Activated CD4-positive, alpha-beta T cell treated with anti-CD3 and anti-CD28 coated beads, Interleukin-2, amount 10 ng/mL, durations not matched to agents 24 days and 14 days (primary cell): Measurements from ENCODE around the gene MYG1. TPM values are rescaled to one million over a fixed set of nuclear protein-coding genes. Genes with fewer than 3 reads are reported as not detected.
"Not testable (repeated sequence)": the region's sequence is repeated elsewhere in the genome, so short reads cannot be mapped to it uniquely, and the experiment has no call there.

ENCODE experiments used
- DNase-seq: peaks from one replicate; pipeline ENCODE4 v3.0.0; 2022
- H3K27ac Mint-ChIP-seq: one replicate; pipeline ENCODE4 v1.8.0; 2022; ENCODE audit warnings: mild to moderate bottlenecking, mixed read lengths
- H3K27me3 Mint-ChIP-seq: one replicate; pipeline ENCODE4 v1.8.0; 2022; ENCODE audit warnings: mixed read lengths
- H3K36me3 Mint-ChIP-seq: one replicate; pipeline ENCODE4 v1.8.0; 2022; ENCODE audit warnings: low read depth, mild to moderate bottlenecking, mixed read lengths
- H3K4me1 Mint-ChIP-seq: one replicate; pipeline ENCODE4 v1.8.0; 2021; ENCODE audit warnings: mixed read lengths
- H3K4me3 Mint-ChIP-seq: one replicate; pipeline ENCODE4 v1.8.0; 2022; ENCODE audit warnings: mild to moderate bottlenecking, moderate library complexity, mixed read lengths
- H3K9me3 Mint-ChIP-seq: one replicate; pipeline ENCODE4 v1.8.0; 2021; ENCODE audit warnings: mixed read lengths
- intact Hi-C: fragments of 100-400 bp; cut with micrococcal nuclease; formaldehyde crosslinking; loops from one replicate; pipeline ENCODE4 v1.15.1; 2023
- total RNA-seq: library from RNA; stranded (reverse); gene quantifications from 2 replicates; pipeline ENCODE4 v1.2.3, GENCODE V29; 2022

MYG1 gene
- total RNA-seq, 1 donor from 2014 or later = 108 TPM

- no peak for DNase-seq
- Mint-ChIP-seq H3K4me3 (peak overlapping the region; percentile 67), H3K36me3 (no peaks in the 10 kb centered on the region), H3K9me3 (no peaks in the 10 kb centered on the region), H3K27ac (peak overlapping the region; percentile 71), H3K27me3 (peaks cover 13% of the 10 kb centered on the region), H3K4me1 (peaks cover 21% of the 10 kb centered on the region)
- intact Hi-C loops = no loop called here
Measured at GRCh38 chr12:53326460-53327185, 27.1 kb downstream of the MYG1 start.

GRCh38 chr12:53327435-53328042 lies 28.0 kb downstream of the MYG1 start:
- Mint-ChIP-seq H3K4me1 (peaks cover 20% of the 10 kb centered on the region), H3K27me3 (peaks cover 20% of the 10 kb centered on the region), H3K27ac (no peak overlapping the region), H3K9me3 (no peaks in the 10 kb centered on the region), H3K36me3 (no peaks in the 10 kb centered on the region), H3K4me3 (no peak overlapping the region)
- intact Hi-C loops = no loop called here
- no peak for DNase-seq

GRCh38 chr12:53328043-53328435 lies 28.5 kb downstream of the MYG1 start:
- no peak for DNase-seq
- intact Hi-C loops = no loop called here
- peaks cover 19% of the 10 kb centered on the region for H3K4me1 Mint-ChIP-seq
- H3K27ac Mint-ChIP-seq = no peak overlapping the region
- H3K9me3 Mint-ChIP-seq = no peaks in the 10 kb centered on the region
- H3K36me3 Mint-ChIP-seq = no peaks in the 10 kb centered on the region
- peaks cover 20% of the 10 kb centered on the region for H3K27me3 Mint-ChIP-seq
- H3K4me3 Mint-ChIP-seq = no peak overlapping the region

- H3K27ac Mint-ChIP-seq = no peak overlapping the region
- no peak overlapping the region for H3K4me3 Mint-ChIP-seq
Measured at GRCh38 chr12:53330671-53331070, 31.2 kb downstream of the MYG1 start.

GRCh38 chr12:53332339-53332738 lies 32.8 kb downstream of the MYG1 start:
- H3K4me1 Mint-ChIP-seq, DNase-seq, H3K9me3 Mint-ChIP-seq, H3K27ac Mint-ChIP-seq, intact Hi-C loops, H3K36me3 Mint-ChIP-seq, H3K4me3 Mint-ChIP-seq: not testable (repeated sequence)
- peaks cover 45% of the 10 kb centered on the region for H3K27me3 Mint-ChIP-seq

More at GRCh38 chr12:53330671-53331070, 31.2 kb downstream of the MYG1 start:
- no peak for DNase-seq
- H3K27me3 Mint-ChIP-seq = peaks cover 34% of the 10 kb centered on the region
- no peaks in the 10 kb centered on the region for H3K9me3 Mint-ChIP-seq
- H3K36me3 Mint-ChIP-seq = no peaks in the 10 kb centered on the region
- peaks cover 6% of the 10 kb centered on the region for H3K4me1 Mint-ChIP-seq
- intact Hi-C loops = no loop called here

- Mint-ChIP-seq H3K4me1 (peaks cover 12% of the 10 kb centered on the region), H3K36me3 (no peaks in the 10 kb centered on the region), H3K9me3 (no peaks in the 10 kb centered on the region), H3K27me3 (peaks cover 45% of the 10 kb centered on the region), H3K27ac (no peak overlapping the region), H3K4me3 (no peak overlapping the region)
- intact Hi-C loops = no loop called here
- no peak for DNase-seq
Measured at GRCh38 chr12:53332744-53333143, 33.2 kb downstream of the MYG1 start.

GRCh38 chr12:53333289-53333688 lies 33.8 kb downstream of the MYG1 start:
- Mint-ChIP-seq H3K36me3 (no peaks in the 10 kb centered on the region), H3K27ac (no peak overlapping the region), H3K4me3 (no peak overlapping the region), H3K4me1 (peaks cover 16% of the 10 kb centered on the region), H3K27me3 (peaks cover 49% of the 10 kb centered on the region), H3K9me3 (no peaks in the 10 kb centered on the region)
- intact Hi-C loops = no loop called here
- no peak for DNase-seq

GRCh38 chr12:53333845-53334244 lies 34.4 kb downstream of the MYG1 start:
- H3K36me3 Mint-ChIP-seq = no peaks in the 10 kb centered on the region
- H3K27ac Mint-ChIP-seq = no peak overlapping the region
- H3K9me3 Mint-ChIP-seq = no peaks in the 10 kb centered on the region
- intact Hi-C loops = no loop called here
- H3K4me1 Mint-ChIP-seq = peaks cover 17% of the 10 kb centered on the region
- H3K4me3 Mint-ChIP-seq = no peak overlapping the region
- DNase-seq = no peak
- H3K27me3 Mint-ChIP-seq = peaks cover 52% of the 10 kb centered on the region

- Mint-ChIP-seq H3K36me3 (no peaks in the 10 kb centered on the region), H3K27ac (no peak overlapping the region), H3K9me3 (no peaks in the 10 kb centered on the region), H3K4me1 (peaks cover 17% of the 10 kb centered on the region), H3K4me3 (no peak overlapping the region), H3K27me3 (peaks cover 50% of the 10 kb centered on the region)
- intact Hi-C loops = no loop called here
- no peak for DNase-seq
Measured at GRCh38 chr12:53334822-53335221, 35.3 kb downstream of the MYG1 start.

GRCh38 chr12:53336181-53336681 lies 36.7 kb downstream of the MYG1 start, which contains the start of gene SP7:
Gene SP7 (minus strand): TSS chr12:53336354. CDS start chr12:53335646, 708 bp downstream.
- Mint-ChIP-seq H3K27ac (no peak within 1 kb of the TSS), H3K4me1 (peaks cover 24% of the 10 kb centered on the region), H3K9me3 (no peaks in the 10 kb centered on the region), H3K4me3 (no peak within 1 kb of the TSS), H3K27me3 (peaks cover 52% of the 10 kb centered on the region), H3K36me3 (no peaks in the 10 kb centered on the region)
- intact Hi-C loops = no loop called here
- DNase-seq = no peak

- no peak overlapping the region for H3K27ac Mint-ChIP-seq
Measured at GRCh38 chr12:53338017-53338416, 38.5 kb downstream of the MYG1 start.

GRCh38 chr12:53338916-53339315 lies 39.4 kb downstream of the MYG1 start:
- Mint-ChIP-seq H3K4me3 (no peak overlapping the region), H3K27me3 (peaks cover 45% of the 10 kb centered on the region), H3K27ac (no peak overlapping the region), H3K9me3 (no peaks in the 10 kb centered on the region), H3K4me1 (peaks cover 31% of the 10 kb centered on the region), H3K36me3 (no peaks in the 10 kb centered on the region)
- intact Hi-C loops = no loop called here
- DNase-seq = no peak

More at GRCh38 chr12:53338017-53338416, 38.5 kb downstream of the MYG1 start:
- intact Hi-C loops = no loop called here
- Mint-ChIP-seq H3K27me3 (peaks cover 47% of the 10 kb centered on the region), H3K9me3 (no peaks in the 10 kb centered on the region), H3K4me3 (no peak overlapping the region), H3K36me3 (no peaks in the 10 kb centered on the region), H3K4me1 (peaks cover 23% of the 10 kb centered on the region)
- DNase-seq = no peak

- intact Hi-C loops = no loop called here
- DNase-seq = no peak
Measured at GRCh38 chr12:53340398-53340797, 40.9 kb downstream of the MYG1 start.

GRCh38 chr12:53343449-53343848 lies 44.0 kb downstream of the MYG1 start:
- Mint-ChIP-seq H3K4me1 (peaks cover 25% of the 10 kb centered on the region), H3K27me3 (peaks cover 9% of the 10 kb centered on the region), H3K27ac (peak overlapping the region; percentile 52), H3K36me3 (peaks cover 1% of the 10 kb centered on the region), H3K9me3 (no peaks in the 10 kb centered on the region), H3K4me3 (peak overlapping the region; percentile 42)
- DNase-seq = no peak
- intact Hi-C loops = no loop called here

More at GRCh38 chr12:53340398-53340797, 40.9 kb downstream of the MYG1 start:
- Mint-ChIP-seq H3K9me3 (no peaks in the 10 kb centered on the region), H3K27me3 (peaks cover 35% of the 10 kb centered on the region), H3K36me3 (peaks cover 1% of the 10 kb centered on the region), H3K27ac (no peak overlapping the region), H3K4me3 (no peak overlapping the region), H3K4me1 (peaks cover 41% of the 10 kb centered on the region)
